CD4-positive, CD25-positive, alpha-beta regulatory T cell (primary cell): ENCODE results near the gene SLC16A6. TPM values are rescaled to one million over a fixed set of nuclear protein-coding genes. Genes with fewer than 3 reads are reported as not detected.
A peak's percentile ranks its signal among the peaks of the same experiment; 100 is the strongest.
"Not testable (repeated sequence)": the region's sequence is repeated elsewhere in the genome, so short reads cannot be mapped to it uniquely, and the experiment has no call there.

ENCODE experiments used
- ATAC-seq, 2 donors: fragments of 150-1000 bp; cut with Tn5 transposase; one replicate each; pipeline ENCODE4 v1.10.0; 2021; ENCODE audit warnings: low read depth in 2 of 2, moderate number of reproducible peaks in 2 of 2, moderate library complexity in 1 of 2
- DNase-seq, 3 donors: peaks; one replicate each; pipeline versions ENCODE4 v3.0.0 to v3.0.0-alpha.2; 2012 to 2022; ENCODE audit warnings: mixed read lengths in 1 of 3
- H3K27ac ChIP-seq: one replicate; pipeline ENCODE4 v1.7.0; 2013; ENCODE audit warnings: mild to moderate bottlenecking, low read length; ENCODE audit not compliant: insufficient read depth, poor library complexity, severe bottlenecking
- H3K27me3 ChIP-seq: one replicate; pipeline ENCODE4 v1.7.0; 2013; ENCODE audit warnings: low read length; ENCODE audit not compliant: control insufficient read depth, insufficient read depth
- H3K36me3 ChIP-seq: one replicate; pipeline ENCODE4 v1.7.0; 2013; ENCODE audit warnings: mild to moderate bottlenecking, low read length, moderate library complexity; ENCODE audit not compliant: control insufficient read depth, insufficient read depth
- H3K4me1 ChIP-seq: 2 replicates; pipeline ENCODE4 v1.7.0; 2013; ENCODE audit warnings: mild to moderate bottlenecking, low read length; ENCODE audit not compliant: insufficient read depth, control insufficient read depth, poor library complexity, severe bottlenecking
- H3K4me3 ChIP-seq: one replicate; pipeline ENCODE4 v1.7.0; 2013; ENCODE audit warnings: low read depth, mild to moderate bottlenecking, low read length, moderate library complexity
- H3K9me3 ChIP-seq, 2 experiments: 1 replicate in 1 of 2; 2 replicates in 1 of 2; pipeline ENCODE4 v1.7.0; 2013; ENCODE audit warnings: low read length in 2 of 2, mild to moderate bottlenecking in 1 of 2, moderate library complexity in 1 of 2; ENCODE audit not compliant: control insufficient read depth in 2 of 2
- H3K27ac Mint-ChIP-seq, 3 donors: one replicate each; pipeline ENCODE4 v1.8.0; 2020 to 2022; ENCODE audit warnings: mild to moderate bottlenecking in 3 of 3, mixed read lengths in 3 of 3, moderate library complexity in 2 of 3
- H3K27me3 Mint-ChIP-seq: one replicate; pipeline ENCODE4 v1.8.0; 2022; ENCODE audit warnings: mild to moderate bottlenecking, mixed read lengths
- H3K36me3 Mint-ChIP-seq: one replicate; pipeline ENCODE4 v1.8.0; 2020; ENCODE audit warnings: mixed read lengths
- H3K4me1 Mint-ChIP-seq, 4 donors: one replicate each; pipeline ENCODE4 v1.8.0; 2020 to 2022; ENCODE audit warnings: mixed read lengths in 4 of 4, mild to moderate bottlenecking in 1 of 4
- H3K4me3 Mint-ChIP-seq, 4 donors: one replicate each; pipeline ENCODE4 v1.8.0; 2020 to 2022; ENCODE audit warnings: mild to moderate bottlenecking in 4 of 4, mixed read lengths in 4 of 4, moderate library complexity in 3 of 4
- H3K9me3 Mint-ChIP-seq, 7 donors: one replicate each; pipeline ENCODE4 v1.8.0; 2020 to 2022; ENCODE audit warnings: mixed read lengths in 7 of 7, mild to moderate bottlenecking in 3 of 7, moderate library complexity in 2 of 7
- polyA plus RNA-seq, 4 donors: library from polyadenylated mRNA; unstranded; fragments of 300-500 nt; fragmentation: Illumina TruSeq; gene quantifications; one replicate each; pipeline ENCODE4 v1.2.3, GENCODE V29; 2021
- total RNA-seq: library from RNA; stranded (reverse); gene quantifications from one replicate; pipeline ENCODE4 v1.2.3, GENCODE V29; 2022

SLC16A6 gene
- total and polyA plus RNA-seq, 5 donors from 2014 or later, result 1.9 to 11.5 (median 3.0) TPM

GRCh38 chr17:68239632-68240366, 51.1 kb downstream of the SLC16A6 start:
- Histone ChIP-seq H3K4me3 (peak overlapping the region; percentile 86), H3K36me3 (no peaks in the 10 kb centered on the region), H3K27me3 (no peaks in the 10 kb centered on the region), H3K9me3 (no peaks in the 10 kb centered on the region), H3K27ac (peak overlapping the region; percentile 84), H3K4me1 (peaks cover 27% of the 10 kb centered on the region)
- ATAC-seq (no peak), DNase-seq (no peak)
- Mint-ChIP-seq H3K36me3 (no peaks in the 10 kb centered on the region), H3K27me3 (no peaks in the 10 kb centered on the region), H3K4me3 (peak overlapping the region in 3 of 4 donors; percentile 82 to 87 (median 85)), H3K4me1 (peaks cover 31 to 45% (median 42%) of the 10 kb centered on the region in 4 donors), H3K9me3 (no peaks in the 10 kb centered on the region), H3K27ac (peak overlapping the region; percentile 96 to 99 (median 97))

DNA sequence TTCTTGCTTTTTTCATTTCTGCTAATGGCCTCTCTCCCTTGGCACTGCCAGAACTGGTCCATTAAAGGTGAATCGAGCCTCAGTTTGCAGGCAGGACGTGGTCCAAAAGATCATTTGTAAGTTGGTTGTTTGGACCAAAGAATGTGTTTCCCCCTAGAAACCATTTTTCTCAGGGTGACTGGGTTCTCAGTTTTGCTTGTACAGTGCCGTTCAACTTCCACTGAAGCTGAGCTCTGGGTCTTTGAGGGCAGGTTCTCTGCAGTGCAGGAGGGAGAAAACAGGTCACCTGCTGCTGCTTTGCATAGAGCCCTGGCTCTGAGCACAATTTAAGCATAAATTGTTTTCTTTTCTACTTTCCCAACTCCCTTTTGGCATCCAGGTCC, 52.1 kb downstream of the SLC16A6 start:
- peaks cover 29 to 47% (median 42%) of the 10 kb centered on the region in 4 donors for H3K4me1 Mint-ChIP-seq
- H3K4me3 Mint-ChIP-seq, result peak overlapping the region; percentile 82 to 87 (median 85)
- H3K27me3 Mint-ChIP-seq, result no peaks in the 10 kb centered on the region
- no peaks in the 10 kb centered on the region for H3K9me3 Mint-ChIP-seq
- H3K9me3 ChIP-seq, result no peaks in the 10 kb centered on the region
- no peaks in the 10 kb centered on the region for H3K36me3 ChIP-seq
- no peak for ATAC-seq
- peak overlapping the region; percentile 96 to 99 (median 97) for H3K27ac Mint-ChIP-seq
- peak overlapping the region; percentile 86 for H3K4me3 ChIP-seq
- H3K27me3 ChIP-seq, result no peaks in the 10 kb centered on the region
- DNase-seq, result peak in 1 of 3 donors; percentile 61
- peak overlapping the region; percentile 84 for H3K27ac ChIP-seq
- peaks cover 27% of the 10 kb centered on the region for H3K4me1 ChIP-seq
- no peaks in the 10 kb centered on the region for H3K36me3 Mint-ChIP-seq

DNA sequence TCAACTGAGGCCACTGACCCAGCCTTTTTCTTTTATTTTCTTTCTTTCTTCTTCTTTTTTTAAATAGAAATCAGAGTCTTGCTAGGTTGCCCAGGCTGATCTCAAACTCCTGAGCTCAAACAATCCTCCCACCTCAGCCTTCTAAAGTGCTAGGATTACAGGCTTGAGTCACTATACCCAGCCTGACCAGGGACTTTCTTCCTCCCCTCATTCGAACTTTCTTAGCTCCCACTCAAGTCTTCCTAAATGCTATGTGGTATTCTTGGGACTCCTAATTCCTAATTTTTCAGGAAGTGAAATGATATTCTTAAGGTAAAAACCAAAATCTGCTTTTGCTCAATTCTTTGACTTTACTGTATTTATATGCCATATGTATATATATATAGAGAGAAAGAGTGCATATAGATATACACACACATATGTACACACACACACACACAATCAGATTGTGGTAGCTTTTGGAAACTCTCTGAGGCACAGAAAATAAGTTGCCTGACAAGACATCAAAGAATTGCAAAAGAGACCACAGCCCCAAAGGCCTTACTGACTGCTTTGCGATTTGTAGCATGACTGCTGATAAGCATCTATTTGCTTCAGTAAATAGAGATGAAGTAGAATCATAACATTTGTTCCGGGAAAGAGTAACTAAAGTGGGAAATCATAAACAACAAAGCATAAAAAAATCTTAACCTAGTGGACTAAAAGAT, 52.6 kb downstream of the SLC16A6 start:
- H3K36me3 Mint-ChIP-seq, result no peaks in the 10 kb centered on the region
- H3K4me1 Mint-ChIP-seq, result peaks cover 25 to 47% (median 41%) of the 10 kb centered on the region in 4 donors
- DNase-seq (peak in 2 of 3 donors; percentile 38 to 70), ATAC-seq (peak in 1 of 2 donors; percentile 8)
- no peaks in the 10 kb centered on the region for H3K27me3 Mint-ChIP-seq
- peaks cover 27% of the 10 kb centered on the region for H3K4me1 ChIP-seq
- peak overlapping the region; percentile 84 for H3K27ac ChIP-seq
- peak overlapping the region; percentile 86 for H3K4me3 ChIP-seq
- peak overlapping the region; percentile 96 to 99 (median 97) for H3K27ac Mint-ChIP-seq
- peak overlapping the region; percentile 82 to 87 (median 85) for H3K4me3 Mint-ChIP-seq
- H3K27me3 ChIP-seq, result no peaks in the 10 kb centered on the region
- no peaks in the 10 kb centered on the region for H3K36me3 ChIP-seq
- no peaks in the 10 kb centered on the region for H3K9me3 Mint-ChIP-seq
- no peaks in the 10 kb centered on the region for H3K9me3 ChIP-seq

- peak overlapping the region; percentile 86 for H3K4me3 ChIP-seq
- H3K9me3 ChIP-seq, H3K27me3 ChIP-seq, H3K27me3 Mint-ChIP-seq, H3K36me3 ChIP-seq, H3K9me3 Mint-ChIP-seq, H3K36me3 Mint-ChIP-seq: not testable (repeated sequence)
- peak; percentile 77 for ATAC-seq
- DNase-seq, result peak in 2 of 3 donors; percentile 48 to 83
- Mint-ChIP-seq H3K4me1 (peaks cover 25 to 47% (median 43%) of the 10 kb centered on the region in 4 donors), H3K27ac (peak overlapping the region; percentile 96 to 99 (median 97)), H3K4me3 (peak overlapping the region; percentile 82 to 87 (median 85))
- peaks cover 27% of the 10 kb centered on the region for H3K4me1 ChIP-seq
- H3K27ac ChIP-seq, result peak overlapping the region; percentile 84
Measured at GRCh38 chr17:68237369-68238163, 53.4 kb downstream of the SLC16A6 start.

DNA sequence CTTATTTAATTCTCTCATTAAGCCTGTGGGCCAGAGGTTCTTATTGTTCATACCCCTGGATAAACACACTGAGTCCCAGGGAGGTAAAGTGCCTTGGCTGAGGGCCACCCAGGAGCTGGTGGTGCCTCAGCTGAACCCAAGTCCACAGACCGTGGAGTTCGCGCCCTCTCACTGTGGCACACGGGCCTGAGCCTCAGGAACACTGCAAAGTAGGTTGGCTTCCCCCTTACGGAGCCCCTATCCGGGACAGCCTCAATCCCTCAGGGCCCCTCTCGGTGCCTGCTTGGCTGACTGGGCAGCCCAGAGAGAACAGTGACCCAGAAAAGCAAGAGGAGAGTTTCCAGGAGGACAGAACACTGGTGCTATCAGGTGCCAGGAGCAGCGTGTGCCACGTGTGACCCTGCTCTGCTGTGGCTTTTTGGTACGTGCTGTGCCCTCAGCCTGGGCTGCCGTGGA, 55.6 kb downstream of the SLC16A6 start:
- not testable (repeated sequence) for DNase-seq

GRCh38 chr17:68234726-68235335, 56.1 kb downstream of the SLC16A6 start:
- Mint-ChIP-seq H3K4me1 (peaks cover 18 to 42% (median 36%) of the 10 kb centered on the region in 4 donors), H3K27ac (peak overlapping the region; percentile 62 to 80 (median 75)), H3K4me3 (peak overlapping the region in 1 of 4 donors; percentile 31)
- peaks cover 27% of the 10 kb centered on the region for H3K4me1 ChIP-seq
- H3K9me3 ChIP-seq, H3K36me3 ChIP-seq, H3K9me3 Mint-ChIP-seq, H3K4me3 ChIP-seq, H3K27me3 Mint-ChIP-seq, H3K27me3 ChIP-seq, H3K36me3 Mint-ChIP-seq: not testable (repeated sequence)
- H3K27ac ChIP-seq, result peak overlapping the region; percentile 47
- ATAC-seq, result peak; percentile 44 to 59
- DNase-seq, result peak in 1 of 3 donors; percentile 66

More for the DNA sequence above, 55.6 kb downstream of the SLC16A6 start:
- not testable (repeated sequence) for H3K9me3 Mint-ChIP-seq, H3K27me3 ChIP-seq, H3K9me3 ChIP-seq, H3K4me3 ChIP-seq, H3K36me3 Mint-ChIP-seq, H3K27me3 Mint-ChIP-seq, H3K36me3 ChIP-seq, ATAC-seq
- Histone ChIP-seq H3K4me1 (peaks cover 27% of the 10 kb centered on the region), H3K27ac (peak overlapping the region; percentile 47)
- Mint-ChIP-seq H3K4me1 (peaks cover 18 to 47% (median 41%) of the 10 kb centered on the region in 4 donors), H3K27ac (peak overlapping the region; percentile 62 to 80 (median 75)), H3K4me3 (peak overlapping the region in 1 of 4 donors; percentile 31)

DNA sequence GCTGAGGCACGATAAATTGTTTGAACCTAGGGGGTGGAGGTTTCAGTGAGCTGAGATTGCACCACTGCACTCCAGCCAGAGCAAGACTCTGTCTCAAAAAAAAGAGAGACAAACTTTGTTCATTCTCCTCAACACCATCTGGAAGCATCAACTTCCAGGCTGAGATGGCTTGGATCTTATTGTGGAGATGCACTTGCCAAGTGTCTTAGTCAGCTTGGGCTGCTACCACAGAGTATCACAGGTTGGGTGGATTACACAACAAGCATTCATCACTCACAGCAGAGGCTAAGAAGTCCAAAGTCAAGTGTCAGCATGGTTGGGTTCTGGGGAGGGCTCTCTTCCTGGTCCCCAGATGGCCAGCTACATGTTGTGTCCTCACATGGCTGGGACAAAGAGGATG, 58.2 kb downstream of the SLC16A6 start:
- H3K36me3 ChIP-seq, ATAC-seq, H3K9me3 Mint-ChIP-seq, H3K9me3 ChIP-seq, H3K27ac ChIP-seq, H3K4me3 Mint-ChIP-seq, H3K36me3 Mint-ChIP-seq, H3K4me3 ChIP-seq, DNase-seq, H3K27me3 ChIP-seq, H3K27me3 Mint-ChIP-seq, H3K4me1 ChIP-seq: not testable (repeated sequence)
- Mint-ChIP-seq H3K4me1 (peaks cover 10 to 37% (median 21%) of the 10 kb centered on the region in 4 donors), H3K27ac (peak overlapping the region in 1 of 3 donors; percentile 62)
